Ascending aorta (tissue), 2 donors: ENCODE results near the gene GNAQ. TPM values are rescaled to one million over a fixed set of nuclear protein-coding genes. Genes with fewer than 3 reads are reported as not detected.

ENCODE experiments used
- DNase-seq, 2 donors: peaks; one replicate each; pipeline ENCODE4 v3.0.0-alpha.2; 2019; ENCODE audit warnings: low spot score in 2 of 2
- H3K27ac ChIP-seq, 2 donors: fragments of 200-600 bp; sonication (generic); one replicate each; pipeline ENCODE4 v1.5.1; 2016 to 2017; ENCODE audit warnings: mild to moderate bottlenecking in 1 of 2
- H3K27me3 ChIP-seq: fragments of 200-600 bp; sonication (generic); one replicate; pipeline ENCODE4 v1.5.1; 2017
- H3K36me3 ChIP-seq, 2 donors: fragments of 200-600 bp; sonication (generic); one replicate each; pipeline ENCODE4 v1.5.1; 2016
- H3K4me1 ChIP-seq, 2 donors: fragments of 200-600 bp; sonication (generic); one replicate each; pipeline ENCODE4 v1.5.1; 2016 to 2017; ENCODE audit warnings: mild to moderate bottlenecking in 1 of 2
- H3K4me3 ChIP-seq, 2 donors: fragments of 200-600 bp; sonication (generic); one replicate each; pipeline ENCODE4 v1.5.1; 2016 to 2017; ENCODE audit warnings: mild to moderate bottlenecking in 1 of 2
- H3K9me3 ChIP-seq, 2 donors: fragments of 200-600 bp; sonication (generic); one replicate each; pipeline ENCODE4 v1.5.1; 2016
- intact Hi-C: fragments of 100-400 bp; cut with DNase I; formaldehyde crosslinking; loops from one replicate; pipeline ENCODE4 v1.15.1; 2023
- total RNA-seq: library from RNA; depleted of rRNA; stranded (reverse); fragments of >200 nt; gene quantifications from one replicate; pipeline ENCODE4 v1.1.0, GENCODE V29; 2016
- TF ChIP-seq, protein P1 (sequence below), 3 experiments: fragments of 200-600 bp in 2 of 3; fragments of 450-650 bp in 1 of 3; sonication (generic) in 2 of 3; IDR thresholded peaks; one replicate each; pipeline ENCODE4 v1.5.1; 2016 to 2019; ENCODE audit warnings: antibody characterized with exemption in 3 of 3, mild to moderate bottlenecking in 1 of 3, moderate library complexity in 1 of 3

GNAQ gene
- total RNA-seq, 1 donor from 2014 or later, result 29.2 TPM

DNA sequence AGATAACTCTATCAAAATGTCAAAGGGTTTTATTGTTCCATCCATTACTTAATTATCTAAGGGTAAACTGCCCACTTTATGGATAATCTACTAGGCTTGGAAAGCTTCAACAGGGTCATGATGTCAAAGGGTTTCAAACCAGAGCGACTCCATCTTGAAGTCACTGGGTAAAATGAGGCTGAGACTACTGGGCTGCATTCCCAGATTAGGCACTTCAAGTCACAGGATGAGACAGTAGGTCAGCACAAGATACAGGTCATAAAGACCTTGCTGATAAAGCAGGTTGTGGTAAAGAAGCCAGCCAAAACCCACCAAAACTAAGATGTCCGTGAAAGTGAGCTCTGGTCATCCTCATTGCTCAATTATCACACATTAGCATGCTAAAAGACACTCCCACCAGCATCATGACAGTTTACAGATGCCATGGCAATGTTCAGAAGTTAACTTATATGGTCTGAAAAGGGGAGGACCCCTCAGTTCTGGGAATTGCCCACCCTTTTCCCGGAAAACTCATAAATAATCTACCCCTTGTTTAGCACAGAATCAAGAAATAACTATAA, 138.6 kb downstream of the GNAQ start:
- Histone ChIP-seq H3K9me3 (no peaks in the 10 kb centered on the region), H3K4me3 (no peak overlapping the region), H3K27me3 (no peaks in the 10 kb centered on the region), H3K36me3 (no peaks in the 10 kb centered on the region), H3K4me1 (peaks cover 0 to 6% of the 10 kb centered on the region in 2 donors), H3K27ac (no peak overlapping the region)
- DNase-seq, result no peak
- intact Hi-C loops, result no loop called here
- TF ChIP-seq, protein P1, sequence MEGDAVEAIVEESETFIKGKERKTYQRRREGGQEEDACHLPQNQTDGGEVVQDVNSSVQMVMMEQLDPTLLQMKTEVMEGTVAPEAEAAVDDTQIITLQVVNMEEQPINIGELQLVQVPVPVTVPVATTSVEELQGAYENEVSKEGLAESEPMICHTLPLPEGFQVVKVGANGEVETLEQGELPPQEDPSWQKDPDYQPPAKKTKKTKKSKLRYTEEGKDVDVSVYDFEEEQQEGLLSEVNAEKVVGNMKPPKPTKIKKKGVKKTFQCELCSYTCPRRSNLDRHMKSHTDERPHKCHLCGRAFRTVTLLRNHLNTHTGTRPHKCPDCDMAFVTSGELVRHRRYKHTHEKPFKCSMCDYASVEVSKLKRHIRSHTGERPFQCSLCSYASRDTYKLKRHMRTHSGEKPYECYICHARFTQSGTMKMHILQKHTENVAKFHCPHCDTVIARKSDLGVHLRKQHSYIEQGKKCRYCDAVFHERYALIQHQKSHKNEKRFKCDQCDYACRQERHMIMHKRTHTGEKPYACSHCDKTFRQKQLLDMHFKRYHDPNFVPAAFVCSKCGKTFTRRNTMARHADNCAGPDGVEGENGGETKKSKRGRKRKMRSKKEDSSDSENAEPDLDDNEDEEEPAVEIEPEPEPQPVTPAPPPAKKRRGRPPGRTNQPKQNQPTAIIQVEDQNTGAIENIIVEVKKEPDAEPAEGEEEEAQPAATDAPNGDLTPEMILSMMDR (IDR thresholded peaks at IDR 0.05), result no peak

DNA sequence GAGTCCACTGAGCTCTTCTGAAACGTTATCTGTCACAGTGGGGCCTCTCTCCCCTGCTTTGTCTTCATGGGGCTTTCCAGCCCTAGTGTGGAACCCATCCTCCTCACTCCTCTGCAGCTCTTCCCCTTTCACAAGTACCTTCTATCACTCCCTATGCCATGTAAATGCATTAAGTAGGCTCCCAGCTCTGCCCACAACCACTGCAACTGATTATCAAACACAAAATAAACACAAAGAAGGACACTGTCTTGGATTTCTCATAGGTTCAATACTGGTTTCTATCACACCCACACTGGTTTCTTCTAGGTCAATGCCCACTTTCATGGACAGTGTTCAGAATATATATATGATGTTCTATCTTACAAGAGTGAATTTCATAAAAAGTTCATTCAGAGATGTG, 139.4 kb downstream of the GNAQ start:
- Histone ChIP-seq H3K4me3 (no peak overlapping the region), H3K4me1 (peaks cover 0 to 6% of the 10 kb centered on the region in 2 donors), H3K27ac (no peak overlapping the region), H3K9me3 (no peaks in the 10 kb centered on the region), H3K36me3 (no peaks in the 10 kb centered on the region), H3K27me3 (no peaks in the 10 kb centered on the region)
- no peak for DNase-seq
- intact Hi-C loops, result no loop called here
- TF ChIP-seq, protein P1 (IDR thresholded peaks at IDR 0.05), result no peak

DNA sequence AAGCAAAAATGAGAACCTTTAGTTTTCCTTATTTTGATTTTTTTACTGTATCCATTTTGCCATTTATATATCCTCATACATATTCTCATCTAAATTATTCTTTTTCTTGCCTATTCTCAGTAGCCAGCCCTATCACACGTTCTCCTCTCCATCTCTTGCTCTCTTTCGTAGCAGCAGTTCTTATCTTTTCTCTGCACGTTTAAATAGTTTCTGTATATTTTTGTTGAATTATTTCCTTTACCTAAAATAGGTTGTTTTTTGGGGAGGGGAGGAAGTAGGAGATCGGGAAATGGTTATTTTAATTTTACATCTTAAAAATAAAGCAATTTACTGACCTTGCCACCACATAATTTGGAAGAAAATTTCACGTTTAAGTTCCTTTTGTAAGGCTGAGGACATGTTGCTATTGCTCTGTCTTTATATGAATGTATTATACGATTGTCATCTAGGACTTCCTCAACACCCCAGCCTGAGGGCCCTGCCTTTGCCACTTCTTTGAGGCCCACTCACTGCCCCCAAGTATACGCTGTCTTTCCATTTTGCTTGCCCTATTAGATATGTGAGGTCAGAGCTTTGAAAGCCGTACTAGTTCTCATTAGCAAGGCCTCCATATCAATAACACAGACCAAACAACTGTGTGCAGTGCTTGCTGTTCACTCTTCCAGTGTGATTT, 140.3 kb downstream of the GNAQ start:
- H3K27ac ChIP-seq, result no peak overlapping the region
- intact Hi-C loops, result no loop called here
- DNase-seq, result no peak
- H3K4me1 ChIP-seq, result no peaks in the 10 kb centered on the region
- no peaks in the 10 kb centered on the region for H3K36me3 ChIP-seq
- no peak overlapping the region for H3K4me3 ChIP-seq
- no peaks in the 10 kb centered on the region for H3K9me3 ChIP-seq
- TF ChIP-seq, protein P1 (IDR thresholded peaks at IDR 0.05), result no peak
- H3K27me3 ChIP-seq, result no peaks in the 10 kb centered on the region

DNA sequence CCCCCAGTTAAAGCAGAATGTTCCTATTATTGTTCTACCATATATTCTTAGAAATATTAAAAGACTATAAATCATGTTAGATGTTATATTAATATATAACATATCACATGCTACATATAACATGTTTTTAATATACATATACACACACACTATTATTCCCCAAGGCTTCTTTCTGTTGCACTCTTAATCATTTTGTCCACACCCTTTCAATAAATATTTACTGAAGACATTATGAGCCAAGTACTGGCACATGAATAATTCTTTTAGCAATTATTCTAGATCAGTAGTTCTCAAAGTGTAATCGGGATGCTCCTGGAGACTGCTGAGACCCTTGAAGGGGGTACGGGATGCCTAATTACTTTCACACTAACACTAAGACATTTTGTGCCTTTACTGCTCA, 143.9 kb downstream of the GNAQ start:
- Histone ChIP-seq H3K4me1 (peaks cover 0 to 14% of the 10 kb centered on the region in 2 donors), H3K36me3 (no peaks in the 10 kb centered on the region), H3K27me3 (no peaks in the 10 kb centered on the region), H3K9me3 (no peaks in the 10 kb centered on the region), H3K4me3 (no peak overlapping the region), H3K27ac (no peak overlapping the region)
- TF ChIP-seq, protein P1 (IDR thresholded peaks at IDR 0.05), result no peak
- DNase-seq, result no peak
- intact Hi-C loops, result loop anchor here (5.0 kb wide), 3 partner anchors 35 to 145 kb away; partner anchors contain the start of gene GNAQ

DNA sequence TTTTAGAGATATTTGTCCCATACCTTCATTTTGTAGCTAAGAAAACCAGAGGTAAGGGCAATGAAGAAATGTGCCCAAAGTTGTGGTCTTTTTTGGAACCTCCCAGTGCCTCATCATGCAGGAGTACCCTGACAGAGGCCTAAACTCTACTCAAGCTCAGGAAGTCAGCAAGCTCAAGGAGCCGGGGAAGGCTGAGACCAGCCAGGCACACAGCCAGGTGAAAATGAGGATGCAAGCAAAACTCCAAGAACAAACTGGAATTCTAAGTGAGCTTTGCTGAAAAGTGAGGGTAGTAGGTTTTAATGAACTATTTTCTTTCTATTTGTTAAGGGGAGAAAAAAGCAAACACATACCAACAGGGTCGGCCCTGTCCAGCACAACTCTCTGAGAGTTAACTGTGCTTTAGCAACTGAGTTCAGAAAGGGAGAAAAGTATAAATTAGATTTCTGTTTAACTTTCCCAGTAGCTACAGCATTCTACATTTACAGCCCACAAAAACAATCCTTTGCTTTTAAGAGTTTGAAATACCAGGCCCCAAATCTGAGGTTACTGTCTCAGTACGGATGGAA, 146.4 kb downstream of the GNAQ start:
- peaks cover 0 to 14% of the 10 kb centered on the region in 2 donors for H3K4me1 ChIP-seq
- H3K36me3 ChIP-seq, result no peaks in the 10 kb centered on the region
- intact Hi-C loops, result loop anchor here (5.0 kb wide), 3 partner anchors 33 to 147 kb away; partner anchors contain the start of gene GNAQ
- H3K9me3 ChIP-seq, result no peaks in the 10 kb centered on the region
- no peaks in the 10 kb centered on the region for H3K27me3 ChIP-seq
- TF ChIP-seq, protein P1 (IDR thresholded peaks at IDR 0.05), result no peak
- DNase-seq, result no peak
- peak overlapping the region; percentile 57 to 58 for H3K27ac ChIP-seq
- no peak overlapping the region for H3K4me3 ChIP-seq
